ENCODE measurements around the gene COPZ1. TPM values are rescaled to one million over a fixed set of nuclear protein-coding genes. Genes with fewer than 3 reads are reported as not detected.

COPZ1 gene
- total RNA-seq, 1 experiment from 2014 or later: 207 TPM

- DNase-seq (ENCODE audit: unreplicated experiment): no peak
- ChIA-PET CTCF (interaction anchor here (0.6 to 12.3 kb wide), 5 partner anchors 16 to 1379 kb away, joined by 3 to 982 read pairs (median 120); partner anchors contain the start of gene ITGA5), POLR2A (no interaction called here)
- no TSS peak for BruUV-seq (replicated peaks)
- H3K36me3 Mint-ChIP-seq (ENCODE audit: insufficient read depth, unreplicated experiment): peaks cover 58% of the 10 kb centered on the region
- peaks cover 26% of the 10 kb centered on the region for H3K4me1 Mint-ChIP-seq (ENCODE audit: insufficient read depth, unreplicated experiment)
- no peaks in the 10 kb centered on the region for H3K9me3 Mint-ChIP-seq (ENCODE audit: unreplicated experiment)
- H3K27me3 Mint-ChIP-seq (ENCODE audit: insufficient read depth, unreplicated experiment): no peaks in the 10 kb centered on the region
- no peak overlapping the region for H3K27ac Mint-ChIP-seq (ENCODE audit: low read depth, unreplicated experiment)
- intact Hi-C loops (cut with micrococcal nuclease): loop anchor here (1.0 kb wide), 2 partner anchors 16 to 25 kb away; no protein-coding TSS in a partner anchor
- H3K4me3 Mint-ChIP-seq (ENCODE audit: unreplicated experiment): no peak overlapping the region
- no peak for TF ChIP-seq CTCF (IDR thresholded peaks at IDR 0.05; ENCODE audit: unreplicated experiment)
Measured at GRCh38 chr12:54394986-54395385, 70.1 kb downstream of the COPZ1 start.

GRCh38 chr12:54395545-54395944 lies 70.6 kb downstream of the COPZ1 start:
- no peaks in the 10 kb centered on the region for H3K9me3 Mint-ChIP-seq (ENCODE audit: unreplicated experiment)
- no peak overlapping the region for H3K27ac Mint-ChIP-seq (ENCODE audit: low read depth, unreplicated experiment)
- POLR2A ChIA-PET: no interaction called here
- H3K27me3 Mint-ChIP-seq (ENCODE audit: insufficient read depth, unreplicated experiment): no peaks in the 10 kb centered on the region
- DNase-seq (ENCODE audit: unreplicated experiment): no peak
- CTCF ChIA-PET: interaction anchor here (0.6 to 12.3 kb wide), 16 partner anchors 8 to 1379 kb away, joined by 3 to 982 read pairs (median 4); partner anchors contain the start of gene ITGA5
- TSS peak; percentile 68 for BruUV-seq (replicated peaks)
- peaks cover 20% of the 10 kb centered on the region for H3K4me1 Mint-ChIP-seq (ENCODE audit: insufficient read depth, unreplicated experiment)
- H3K4me3 Mint-ChIP-seq (ENCODE audit: unreplicated experiment): no peak overlapping the region
- intact Hi-C loops (cut with micrococcal nuclease): no loop called here
- H3K36me3 Mint-ChIP-seq (ENCODE audit: insufficient read depth, unreplicated experiment): peaks cover 63% of the 10 kb centered on the region
- no peak for TF ChIP-seq CTCF (IDR thresholded peaks at IDR 0.05; ENCODE audit: unreplicated experiment)

GRCh38 chr12:54397157-54397556 lies 72.2 kb downstream of the COPZ1 start:
- Mint-ChIP-seq H3K36me3 (ENCODE audit: insufficient read depth, unreplicated experiment) (peaks cover 76% of the 10 kb centered on the region), H3K27me3 (ENCODE audit: insufficient read depth, unreplicated experiment) (no peaks in the 10 kb centered on the region), H3K9me3 (ENCODE audit: unreplicated experiment) (no peaks in the 10 kb centered on the region), H3K4me3 (ENCODE audit: unreplicated experiment) (no peak overlapping the region), H3K4me1 (ENCODE audit: insufficient read depth, unreplicated experiment) (peaks cover 26% of the 10 kb centered on the region), H3K27ac (ENCODE audit: low read depth, unreplicated experiment) (no peak overlapping the region)
- DNase-seq (ENCODE audit: unreplicated experiment): no peak
- no peak for TF ChIP-seq CTCF (IDR thresholded peaks at IDR 0.05; ENCODE audit: unreplicated experiment)
- ChIA-PET CTCF (interaction anchor here (0.6 to 12.3 kb wide), 7 partner anchors 18 to 244 kb away, joined by 3 to 982 read pairs (median 10); partner anchors contain the start of gene ITGA5), POLR2A (interaction anchor here (3.7 kb wide), 1 partner anchor 41 kb away, joined by 52 read pairs; no protein-coding TSS in a partner anchor)
- intact Hi-C loops (cut with micrococcal nuclease): no loop called here
- BruUV-seq (replicated peaks): no TSS peak

GRCh38 chr12:54398218-54398617 lies 73.3 kb downstream of the COPZ1 start:
- Mint-ChIP-seq H3K27me3 (ENCODE audit: insufficient read depth, unreplicated experiment) (no peaks in the 10 kb centered on the region), H3K9me3 (ENCODE audit: unreplicated experiment) (no peaks in the 10 kb centered on the region), H3K4me3 (ENCODE audit: unreplicated experiment) (no peak overlapping the region), H3K4me1 (ENCODE audit: insufficient read depth, unreplicated experiment) (peaks cover 20% of the 10 kb centered on the region), H3K27ac (ENCODE audit: low read depth, unreplicated experiment) (no peak overlapping the region), H3K36me3 (ENCODE audit: insufficient read depth, unreplicated experiment) (peaks cover 85% of the 10 kb centered on the region)
- ChIA-PET CTCF (interaction anchor here (1.0 to 12.3 kb wide), 12 partner anchors 14 to 208 kb away, joined by 3 to 982 read pairs (median 16); partner anchors contain the start of genes ITGA5 and ZNF385A), POLR2A (interaction anchor here (0.7 to 3.7 kb wide), 3 partner anchors 10 to 245 kb away, joined by 3 to 52 read pairs (median 3); no protein-coding TSS in a partner anchor)
- DNase-seq (ENCODE audit: unreplicated experiment): no peak
- intact Hi-C loops (cut with micrococcal nuclease): no loop called here
- no peak for TF ChIP-seq CTCF (IDR thresholded peaks at IDR 0.05; ENCODE audit: unreplicated experiment)
- BruUV-seq (replicated peaks): no TSS peak
